ENCODE results near the gene EED. TPM values are rescaled to one million over a fixed set of nuclear protein-coding genes. Genes with fewer than 3 reads are reported as not detected.
A peak's percentile ranks its signal among the peaks of the same experiment; 100 is the strongest.
"Not testable (repeated sequence)": the region's sequence is repeated elsewhere in the genome, so short reads cannot be mapped to it uniquely, and the experiment has no call there.

EED gene
- total RNA-seq, 1 donor from 2014 or later: 12.1 TPM

GRCh38 chr11:86275493-86276370 is 31.2 kb downstream of the EED start:
- TF ChIP-seq CTCF (conservative IDR thresholded peaks at IDR 0.05; ENCODE audit: low read depth, low read length): peak; percentile 5

GRCh38 chr11:86277741-86278140 is 33.2 kb downstream of the EED start:
- TF ChIP-seq CTCF (conservative IDR thresholded peaks at IDR 0.05; ENCODE audit: low read depth, low read length): no peak
- H3K4me3 ChIP-seq (ENCODE audit: low read depth, low read length): no peak overlapping the region
- DNase-seq (ENCODE audit: low read depth): no peak

More at GRCh38 chr11:86275493-86276370, 31.2 kb downstream of the EED start:
- H3K4me3 ChIP-seq (ENCODE audit: low read depth, low read length): no peak overlapping the region
- no peak for DNase-seq (ENCODE audit: low read depth)

- no peak overlapping the region for H3K4me3 ChIP-seq (ENCODE audit: low read depth, low read length)
- no peak for DNase-seq (ENCODE audit: low read depth)
- no peak for TF ChIP-seq CTCF (conservative IDR thresholded peaks at IDR 0.05; ENCODE audit: low read depth, low read length)
Observed at GRCh38 chr11:86278226-86278625, 33.7 kb downstream of the EED start.

- TF ChIP-seq CTCF (conservative IDR thresholded peaks at IDR 0.05; ENCODE audit: low read depth, low read length): no peak
- DNase-seq (ENCODE audit: low read depth): no peak
Observed at GRCh38 chr11:86279747-86280146, 35.2 kb downstream of the EED start.

GRCh38 chr11:86287468-86287796 is 42.9 kb downstream of the EED start:
- TF ChIP-seq CTCF (conservative IDR thresholded peaks at IDR 0.05; ENCODE audit: low read depth, low read length): no peak
- no peak overlapping the region for H3K4me3 ChIP-seq (ENCODE audit: low read depth, low read length)
- DNase-seq (ENCODE audit: low read depth): no peak

More at GRCh38 chr11:86279747-86280146, 35.2 kb downstream of the EED start:
- no peak overlapping the region for H3K4me3 ChIP-seq (ENCODE audit: low read depth, low read length)

- DNase-seq (ENCODE audit: low read depth): no peak
- TF ChIP-seq CTCF (conservative IDR thresholded peaks at IDR 0.05; ENCODE audit: low read depth, low read length): no peak
- no peak overlapping the region for H3K4me3 ChIP-seq (ENCODE audit: low read depth, low read length)
Observed at GRCh38 chr11:86288776-86289507, 44.4 kb downstream of the EED start.

- not testable (repeated sequence) for H3K4me3 ChIP-seq (ENCODE audit: low read depth, low read length); DNase-seq (ENCODE audit: low read depth)
Observed at GRCh38 chr11:86289508-86290280, 45.1 kb downstream of the EED start.
